ENCODE results near the gene PRKG1.

GRCh38 chr10:52019656-52020055 lies 945.4 kb downstream of the PRKG1 start:
- TF ChIP-seq, protein P1, sequence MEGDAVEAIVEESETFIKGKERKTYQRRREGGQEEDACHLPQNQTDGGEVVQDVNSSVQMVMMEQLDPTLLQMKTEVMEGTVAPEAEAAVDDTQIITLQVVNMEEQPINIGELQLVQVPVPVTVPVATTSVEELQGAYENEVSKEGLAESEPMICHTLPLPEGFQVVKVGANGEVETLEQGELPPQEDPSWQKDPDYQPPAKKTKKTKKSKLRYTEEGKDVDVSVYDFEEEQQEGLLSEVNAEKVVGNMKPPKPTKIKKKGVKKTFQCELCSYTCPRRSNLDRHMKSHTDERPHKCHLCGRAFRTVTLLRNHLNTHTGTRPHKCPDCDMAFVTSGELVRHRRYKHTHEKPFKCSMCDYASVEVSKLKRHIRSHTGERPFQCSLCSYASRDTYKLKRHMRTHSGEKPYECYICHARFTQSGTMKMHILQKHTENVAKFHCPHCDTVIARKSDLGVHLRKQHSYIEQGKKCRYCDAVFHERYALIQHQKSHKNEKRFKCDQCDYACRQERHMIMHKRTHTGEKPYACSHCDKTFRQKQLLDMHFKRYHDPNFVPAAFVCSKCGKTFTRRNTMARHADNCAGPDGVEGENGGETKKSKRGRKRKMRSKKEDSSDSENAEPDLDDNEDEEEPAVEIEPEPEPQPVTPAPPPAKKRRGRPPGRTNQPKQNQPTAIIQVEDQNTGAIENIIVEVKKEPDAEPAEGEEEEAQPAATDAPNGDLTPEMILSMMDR (IDR thresholded peaks at IDR 0.05): no peak
- TF ChIP-seq EZH2phosphoT487 (IDR thresholded peaks at IDR 0.05): no peak
- TF ChIP-seq EZH2 (IDR thresholded peaks at IDR 0.05): no peak
